ENCODE measurements around the gene RAD54L2. TPM values are rescaled to one million over a fixed set of nuclear protein-coding genes. Genes with fewer than 3 reads are reported as not detected.
"Not testable (repeated sequence)": the region's sequence is repeated elsewhere in the genome, so short reads cannot be mapped to it uniquely, and the experiment has no call there.

Gene RAD54L2
- total RNA-seq, 3 donors from 2014 or later = 20.2 to 28.5 (median 22.6) TPM

DNA sequence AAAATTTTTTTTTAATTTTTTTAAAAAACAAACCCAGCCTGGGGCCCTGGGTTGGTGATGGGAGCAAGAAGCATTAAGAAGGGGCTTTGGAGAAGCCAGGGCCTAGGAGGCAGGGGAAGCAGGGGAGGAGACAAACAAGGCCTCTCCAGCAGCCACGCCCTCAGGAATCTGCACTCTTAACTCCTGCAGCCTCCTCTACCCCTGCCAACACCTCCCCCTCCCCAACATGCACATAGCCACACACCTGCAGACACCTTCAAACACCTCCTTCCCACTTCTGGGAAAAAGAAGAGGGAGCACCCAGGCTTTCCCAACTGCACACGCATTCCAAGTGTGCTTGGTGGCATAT is 36.0 kb upstream of the RAD54L2 start:
- intact Hi-C loops (cut with DNase I; ENCODE audit: low total_unique reads) = no loop called here
- H3K27me3 ChIP-seq = no peaks in the 10 kb centered on the region
- H3K4me1 ChIP-seq = peaks cover 0 to 4% of the 10 kb centered on the region in 2 donors
- no peak overlapping the region for H3K4me3 ChIP-seq
- TF ChIP-seq, protein P1, sequence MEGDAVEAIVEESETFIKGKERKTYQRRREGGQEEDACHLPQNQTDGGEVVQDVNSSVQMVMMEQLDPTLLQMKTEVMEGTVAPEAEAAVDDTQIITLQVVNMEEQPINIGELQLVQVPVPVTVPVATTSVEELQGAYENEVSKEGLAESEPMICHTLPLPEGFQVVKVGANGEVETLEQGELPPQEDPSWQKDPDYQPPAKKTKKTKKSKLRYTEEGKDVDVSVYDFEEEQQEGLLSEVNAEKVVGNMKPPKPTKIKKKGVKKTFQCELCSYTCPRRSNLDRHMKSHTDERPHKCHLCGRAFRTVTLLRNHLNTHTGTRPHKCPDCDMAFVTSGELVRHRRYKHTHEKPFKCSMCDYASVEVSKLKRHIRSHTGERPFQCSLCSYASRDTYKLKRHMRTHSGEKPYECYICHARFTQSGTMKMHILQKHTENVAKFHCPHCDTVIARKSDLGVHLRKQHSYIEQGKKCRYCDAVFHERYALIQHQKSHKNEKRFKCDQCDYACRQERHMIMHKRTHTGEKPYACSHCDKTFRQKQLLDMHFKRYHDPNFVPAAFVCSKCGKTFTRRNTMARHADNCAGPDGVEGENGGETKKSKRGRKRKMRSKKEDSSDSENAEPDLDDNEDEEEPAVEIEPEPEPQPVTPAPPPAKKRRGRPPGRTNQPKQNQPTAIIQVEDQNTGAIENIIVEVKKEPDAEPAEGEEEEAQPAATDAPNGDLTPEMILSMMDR (IDR thresholded peaks at IDR 0.05) = no peak
- TF ChIP-seq POLR2A (IDR thresholded peaks at IDR 0.05) = no peak
- TF ChIP-seq POLR2AphosphoS5 (IDR thresholded peaks at IDR 0.05) = no peak
- H3K27ac ChIP-seq = no peak overlapping the region
- no peaks in the 10 kb centered on the region for H3K36me3 ChIP-seq
- H3K9me3 ChIP-seq = no peaks in the 10 kb centered on the region
- DNase-seq (ENCODE audit: low spot score in 2 of 2) = no peak

DNA sequence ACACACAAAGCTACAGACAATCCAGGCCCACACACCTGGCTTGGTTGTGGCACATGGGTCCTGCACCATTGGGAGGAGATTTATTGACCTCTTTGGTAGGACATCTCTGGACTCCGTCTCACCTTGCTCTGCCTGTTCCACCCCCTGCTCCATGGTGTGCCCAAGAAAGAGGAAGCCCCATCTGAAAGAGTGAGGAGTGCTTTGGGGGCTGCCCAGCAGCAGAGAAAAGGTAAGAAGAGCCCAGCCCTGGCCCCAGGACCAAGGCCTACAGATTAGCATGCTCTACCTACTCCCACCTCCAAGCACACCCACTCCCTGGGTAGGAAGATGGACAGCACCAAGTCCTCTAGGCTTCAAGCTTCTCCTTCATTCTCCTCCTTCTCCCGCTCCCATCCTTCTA is 35.5 kb upstream of the RAD54L2 start:
- H3K36me3 ChIP-seq = no peaks in the 10 kb centered on the region
- no peak for DNase-seq (ENCODE audit: low spot score in 2 of 2)
- no peak overlapping the region for H3K27ac ChIP-seq
- H3K4me3 ChIP-seq = no peak overlapping the region
- intact Hi-C loops (cut with DNase I; ENCODE audit: low total_unique reads) = no loop called here
- no peaks in the 10 kb centered on the region for H3K27me3 ChIP-seq
- H3K9me3 ChIP-seq = no peaks in the 10 kb centered on the region
- TF ChIP-seq, protein P1 (IDR thresholded peaks at IDR 0.05) = no peak
- TF ChIP-seq POLR2AphosphoS5 (IDR thresholded peaks at IDR 0.05) (no peak), POLR2A (IDR thresholded peaks at IDR 0.05) (no peak)
- H3K4me1 ChIP-seq = peaks cover 0 to 4% of the 10 kb centered on the region in 2 donors

DNA sequence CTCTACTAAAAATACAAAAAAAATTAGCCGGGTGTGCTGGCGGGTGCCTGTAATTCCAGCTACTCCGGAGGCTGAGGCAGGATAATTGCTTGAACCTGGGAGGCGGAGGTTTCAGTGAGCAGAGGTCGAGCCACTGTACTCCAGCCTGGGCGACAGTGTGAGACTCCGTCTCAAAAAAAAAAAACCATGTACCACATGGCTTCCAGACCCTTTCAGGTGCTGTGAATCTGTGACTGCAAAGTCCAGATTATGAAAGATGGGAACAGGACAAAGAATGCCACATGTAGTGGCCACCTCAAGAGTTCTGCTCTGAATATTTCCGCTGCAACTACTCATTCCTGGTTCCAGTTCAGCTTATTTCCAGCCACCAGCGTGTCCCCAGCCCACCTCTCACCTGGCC is 30.3 kb upstream of the RAD54L2 start:
- Histone ChIP-seq H3K4me1 (no peaks in the 10 kb centered on the region), H3K4me3 (no peak overlapping the region), H3K9me3 (no peaks in the 10 kb centered on the region), H3K27me3 (no peaks in the 10 kb centered on the region), H3K27ac (no peak overlapping the region), H3K36me3 (no peaks in the 10 kb centered on the region)
- no peak for TF ChIP-seq POLR2AphosphoS5 (IDR thresholded peaks at IDR 0.05)
- TF ChIP-seq, protein P1 (IDR thresholded peaks at IDR 0.05) = no peak
- no peak for TF ChIP-seq POLR2A (IDR thresholded peaks at IDR 0.05)
- DNase-seq (ENCODE audit: low spot score in 2 of 2) = no peak
- intact Hi-C loops (cut with DNase I; ENCODE audit: low total_unique reads) = no loop called here

DNA sequence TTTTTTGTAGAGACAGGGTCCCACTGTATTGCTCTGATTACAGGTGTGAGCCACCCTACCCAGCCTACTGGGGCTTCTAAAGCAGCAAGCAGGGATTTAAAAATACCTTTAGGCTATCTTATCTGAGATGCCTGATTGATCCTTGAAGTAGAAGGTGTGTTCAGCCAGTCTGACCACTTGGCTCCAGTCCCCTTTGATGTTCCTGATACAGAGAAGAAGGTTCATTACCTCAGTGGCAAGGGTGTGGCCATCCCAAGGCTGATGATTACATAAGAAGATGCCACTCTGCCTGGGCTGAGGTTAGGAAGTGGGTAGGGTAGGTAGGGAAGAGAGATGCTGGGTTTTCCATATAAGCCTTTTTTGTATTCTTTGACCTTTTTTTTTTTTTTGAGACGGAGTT is 27.5 kb upstream of the RAD54L2 start:
- intact Hi-C loops (cut with DNase I; ENCODE audit: low total_unique reads) = no loop called here
- Histone ChIP-seq H3K36me3 (no peaks in the 10 kb centered on the region), H3K4me1 (no peaks in the 10 kb centered on the region), H3K27me3 (no peaks in the 10 kb centered on the region), H3K4me3 (no peak overlapping the region), H3K27ac (no peak overlapping the region), H3K9me3 (no peaks in the 10 kb centered on the region)
- DNase-seq (ENCODE audit: low spot score in 2 of 2) = no peak
- TF ChIP-seq POLR2A (IDR thresholded peaks at IDR 0.05) = no peak
- TF ChIP-seq, protein P1 (IDR thresholded peaks at IDR 0.05) = no peak
- no peak for TF ChIP-seq POLR2AphosphoS5 (IDR thresholded peaks at IDR 0.05)

DNA sequence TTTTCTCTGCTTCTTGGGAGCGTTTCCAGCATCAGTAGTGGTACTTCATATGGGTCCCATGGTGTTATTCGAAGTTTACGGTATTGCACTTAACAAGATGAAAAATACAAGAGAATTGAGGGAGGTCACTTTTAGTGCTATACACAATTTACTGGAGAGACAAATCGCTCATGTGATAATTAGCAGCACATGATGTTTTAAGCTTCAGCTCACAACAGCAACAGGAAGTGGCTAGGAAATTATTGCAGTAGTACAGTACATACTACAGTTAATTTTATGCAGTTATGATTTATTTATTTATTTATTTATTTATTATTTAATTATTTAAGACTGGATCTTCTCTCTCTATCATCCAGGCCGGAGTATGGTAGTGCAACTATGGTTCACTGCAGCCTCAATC is 24.3 kb upstream of the RAD54L2 start:
- intact Hi-C loops (cut with DNase I; ENCODE audit: low total_unique reads) = no loop called here
- no peak for TF ChIP-seq POLR2A (IDR thresholded peaks at IDR 0.05)
- Histone ChIP-seq H3K27me3 (no peaks in the 10 kb centered on the region), H3K36me3 (no peaks in the 10 kb centered on the region), H3K4me1 (no peaks in the 10 kb centered on the region), H3K27ac (no peak overlapping the region), H3K9me3 (no peaks in the 10 kb centered on the region), H3K4me3 (no peak overlapping the region)
- no peak for DNase-seq (ENCODE audit: low spot score in 2 of 2)

DNA sequence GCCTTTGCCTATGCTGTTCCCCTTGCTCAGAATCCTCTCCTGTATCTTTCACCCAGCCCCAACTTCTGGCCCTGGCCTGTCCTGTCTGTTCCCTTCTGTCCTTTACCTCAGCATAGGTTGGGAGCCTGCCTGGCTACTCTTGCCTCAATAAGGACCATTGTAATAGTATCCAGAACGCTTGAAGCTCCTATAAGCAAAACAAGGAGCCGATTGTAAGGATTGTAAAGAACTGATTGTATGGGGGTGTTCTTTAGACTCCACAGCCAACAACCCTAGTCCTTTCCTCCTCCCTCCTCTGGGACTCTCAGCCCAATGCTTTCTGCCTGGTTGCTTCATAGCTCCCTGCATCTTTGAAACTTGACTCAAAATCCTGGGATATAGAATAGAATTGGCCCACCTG is 18.7 kb upstream of the RAD54L2 start:
- Histone ChIP-seq H3K27me3 (no peaks in the 10 kb centered on the region), H3K4me1 (no peaks in the 10 kb centered on the region), H3K4me3 (no peak overlapping the region), H3K27ac (peak overlapping the region in 1 of 2 donors; percentile 52), H3K36me3 (no peaks in the 10 kb centered on the region), H3K9me3 (no peaks in the 10 kb centered on the region)
- intact Hi-C loops (cut with DNase I; ENCODE audit: low total_unique reads) = no loop called here
- DNase-seq (ENCODE audit: low spot score in 2 of 2) = no peak
- TF ChIP-seq, protein P1 (IDR thresholded peaks at IDR 0.05) = no peak
- TF ChIP-seq POLR2A (IDR thresholded peaks at IDR 0.05) (no peak), POLR2AphosphoS5 (IDR thresholded peaks at IDR 0.05) (no peak)

DNA sequence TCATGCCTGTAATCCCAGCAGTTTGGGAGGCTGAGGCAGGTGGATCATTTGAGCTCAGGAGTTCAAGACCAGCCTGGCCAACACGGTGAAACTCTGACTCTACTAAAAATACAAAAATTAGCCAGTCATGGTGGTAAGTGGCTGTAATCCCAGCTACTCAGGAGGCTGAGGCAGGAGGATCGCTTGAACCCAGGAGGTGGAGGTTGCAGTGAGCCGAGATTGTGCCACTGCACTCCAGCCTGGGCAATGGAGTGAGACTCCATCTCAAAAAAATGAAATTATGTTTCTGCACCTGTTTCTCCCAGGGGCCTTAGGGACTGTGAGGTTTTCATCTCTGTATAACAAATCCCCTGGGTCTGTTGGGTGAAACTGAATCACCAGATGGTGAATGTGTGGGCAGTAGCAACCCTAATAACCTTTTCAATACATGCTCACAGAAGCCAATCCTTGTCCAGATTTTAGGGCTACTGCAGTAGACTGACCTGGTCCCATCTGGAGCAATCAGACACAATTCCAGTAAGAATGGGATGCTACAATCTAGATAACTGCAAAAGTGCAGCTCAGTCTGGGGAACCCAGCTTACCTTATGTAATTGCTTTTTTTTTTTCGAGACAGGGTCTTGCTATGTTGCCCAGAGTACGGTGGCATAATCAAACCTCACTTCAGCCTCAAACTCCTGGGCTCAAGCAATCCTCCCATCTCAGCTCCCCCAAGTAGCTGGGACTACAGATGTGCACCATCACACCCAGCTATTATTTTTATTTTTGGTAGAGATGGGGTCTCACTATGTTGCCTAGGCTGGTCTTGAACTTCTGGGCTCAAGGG is 17.4 kb upstream of the RAD54L2 start:
- H3K9me3 ChIP-seq; H3K36me3 ChIP-seq; H3K4me1 ChIP-seq; intact Hi-C loops (cut with DNase I; ENCODE audit: low total_unique reads); H3K27ac ChIP-seq; H3K4me3 ChIP-seq; DNase-seq (ENCODE audit: low spot score in 2 of 2); H3K27me3 ChIP-seq: not testable (repeated sequence)

Data from breast epithelium (tissue), 4 donors.